ENCODE results near the gene KCNIP3.
"Not testable (repeated sequence)": the region's sequence is repeated elsewhere in the genome, so short reads cannot be mapped to it uniquely, and the experiment has no call there.

Gene KCNIP3

GRCh38 chr2:95415138-95415537 is 118.0 kb downstream of the KCNIP3 start:
- DNase-seq (ENCODE audit: low spot score), result not testable (repeated sequence)

- not testable (repeated sequence) for DNase-seq (ENCODE audit: low spot score)
Observed at GRCh38 chr2:95415561-95415960, 118.4 kb downstream of the KCNIP3 start.

GRCh38 chr2:95427196-95427867 is 130.2 kb downstream of the KCNIP3 start:
- DNase-seq (ENCODE audit: low spot score), result not testable (repeated sequence)

- DNase-seq (ENCODE audit: low spot score), result not testable (repeated sequence)
Observed at GRCh38 chr2:95429748-95430467, 132.8 kb downstream of the KCNIP3 start.

- DNase-seq (ENCODE audit: low spot score), result not testable (repeated sequence)
Observed at GRCh38 chr2:95433373-95433772, 136.2 kb downstream of the KCNIP3 start.

GRCh38 chr2:95433973-95434372 is 136.8 kb downstream of the KCNIP3 start:
- DNase-seq (ENCODE audit: low spot score), result not testable (repeated sequence)

GRCh38 chr2:95434507-95435076 is 137.4 kb downstream of the KCNIP3 start:
- not testable (repeated sequence) for DNase-seq (ENCODE audit: low spot score)

- DNase-seq (ENCODE audit: low spot score), result not testable (repeated sequence)
Observed at GRCh38 chr2:95435162-95435871, 138.2 kb downstream of the KCNIP3 start.
